Measurements from ENCODE around the gene MBD2.

The MBD2 gene

DNA sequence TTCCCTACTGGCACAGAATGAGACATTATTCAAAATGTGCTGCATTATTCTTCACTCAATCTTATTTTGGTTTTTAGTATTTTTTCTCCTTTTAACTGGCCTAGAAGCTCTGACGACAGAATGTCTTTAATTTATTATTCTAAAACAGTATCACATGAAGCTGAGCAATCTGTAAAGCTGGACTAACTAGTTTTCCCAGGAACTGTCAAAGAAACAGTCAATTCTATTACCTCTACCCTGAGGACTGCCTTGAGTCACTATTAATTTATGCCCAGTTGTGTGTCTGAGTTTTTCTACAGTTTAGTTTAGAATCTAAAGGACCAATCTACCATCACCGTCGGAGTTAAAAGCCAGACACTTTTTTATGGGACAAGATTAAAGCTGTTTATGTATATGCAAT, 31.6 kb downstream of the MBD2 start:
- DNase-seq: no peak

GRCh38 chr18:54192415-54192814, 32.1 kb downstream of the MBD2 start:
- DNase-seq: no peak

- no peak for DNase-seq
Observed at GRCh38 chr18:54191352-54191751, 33.1 kb downstream of the MBD2 start.

GRCh38 chr18:54187372-54187771, 37.1 kb downstream of the MBD2 start:
- no peak for DNase-seq

GRCh38 chr18:54184836-54185235, 39.6 kb downstream of the MBD2 start:
- no peak for DNase-seq

- DNase-seq: no peak
Observed at GRCh38 chr18:54183390-54183789, 41.1 kb downstream of the MBD2 start.

DNA sequence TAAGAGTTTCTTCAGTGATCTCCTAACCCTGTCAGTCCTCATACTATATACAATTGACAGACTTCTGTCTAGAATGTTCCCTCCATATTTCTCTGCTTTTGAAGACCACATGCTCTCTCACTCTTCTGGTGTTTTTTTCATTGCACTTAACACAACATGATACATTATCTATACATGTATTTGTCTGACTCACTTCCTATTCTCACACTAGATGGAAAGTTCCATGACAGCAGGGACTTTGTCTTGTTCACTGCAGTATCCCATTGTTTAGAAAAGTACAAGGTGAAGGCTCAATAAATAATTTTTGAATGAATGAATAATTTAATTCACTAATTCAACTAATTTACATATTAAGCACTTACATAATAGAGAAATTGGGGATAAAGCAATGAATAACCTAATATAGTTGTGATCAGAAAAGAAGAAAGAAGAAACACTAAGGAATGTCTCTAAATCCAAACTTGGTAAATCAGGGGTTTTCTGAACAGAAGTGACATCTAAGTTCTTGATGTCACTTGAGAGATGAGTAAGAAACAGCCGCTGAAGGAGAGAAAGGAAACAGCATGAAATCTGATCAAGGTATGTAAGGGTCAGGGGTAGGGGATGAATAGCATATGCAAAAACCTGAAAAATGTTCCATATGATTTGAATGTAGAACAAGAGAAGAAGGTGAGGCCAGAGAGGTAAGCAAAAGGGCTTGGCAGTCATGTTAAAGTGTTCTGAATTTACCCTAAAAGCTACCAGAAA, 42.4 kb downstream of the MBD2 start:
- no peak for DNase-seq

GRCh38 chr18:54173980-54174630, 50.4 kb downstream of the MBD2 start:
- DNase-seq: no peak

DNA sequence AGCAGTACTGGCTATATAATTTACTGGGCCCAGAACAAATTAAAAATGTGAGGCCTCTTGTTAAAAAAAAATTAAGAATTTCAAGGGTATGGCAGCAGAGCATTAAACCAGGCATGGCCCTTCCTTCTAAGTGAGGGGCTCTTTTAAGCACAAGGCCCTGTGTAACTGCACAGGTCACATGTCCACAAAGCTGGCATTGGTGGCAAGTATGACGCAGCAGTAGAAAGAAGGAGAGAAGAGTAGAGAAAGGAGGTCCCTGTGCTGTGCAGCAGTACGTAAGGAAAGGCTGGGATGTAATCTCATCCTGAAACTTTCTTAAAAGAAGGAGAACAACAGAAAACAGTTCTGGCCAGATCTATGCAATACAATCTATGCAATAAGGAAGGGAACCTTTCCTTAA, 51.2 kb downstream of the MBD2 start:
- no peak for DNase-seq

- DNase-seq: no peak
Observed at GRCh38 chr18:54169431-54170403, 54.8 kb downstream of the MBD2 start.

GRCh38 chr18:54165450-54165849, 59.0 kb downstream of the MBD2 start:
- DNase-seq: no peak

GRCh38 chr18:54163453-54163852, 61.0 kb downstream of the MBD2 start:
- no peak for DNase-seq

DNA sequence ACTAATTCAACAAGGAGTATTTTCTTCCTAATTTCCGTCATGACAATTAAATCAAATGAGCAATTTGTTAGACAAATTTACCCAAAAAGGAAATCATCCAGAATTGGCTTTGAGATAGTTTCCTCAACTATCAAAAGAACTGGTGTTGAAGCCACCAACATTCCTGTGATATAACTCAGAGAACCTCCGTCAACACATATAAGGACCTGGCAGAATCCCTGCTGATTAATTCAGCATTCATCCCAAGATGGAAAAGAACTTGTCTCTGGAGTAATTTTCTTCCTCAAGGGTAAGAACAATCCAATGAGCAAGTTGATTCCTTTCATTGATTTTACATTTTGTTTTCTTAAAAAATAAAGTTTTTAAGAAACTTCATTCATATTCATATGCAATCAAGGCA, 62.0 kb downstream of the MBD2 start:
- no peak for DNase-seq

GRCh38 chr18:54161267-54161666, 63.2 kb downstream of the MBD2 start:
- no peak for DNase-seq

DNA sequence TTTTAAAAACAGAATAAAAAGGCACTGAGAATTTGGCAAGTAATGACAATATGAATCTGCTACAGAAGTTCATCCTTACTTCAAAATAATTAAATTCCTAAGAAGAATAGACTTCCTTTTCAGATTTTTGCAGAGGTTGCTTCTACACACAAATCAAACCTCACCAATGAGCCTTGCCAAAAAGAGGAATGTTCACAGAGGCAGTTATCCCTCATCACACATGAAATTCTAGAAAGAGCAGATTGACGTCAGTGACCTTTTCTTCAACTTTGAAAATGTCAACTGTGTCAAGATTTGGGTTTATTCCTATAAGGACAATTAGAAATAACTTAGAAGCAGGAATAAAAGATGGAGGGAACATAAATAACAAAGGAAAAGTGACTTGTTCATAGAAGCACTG, 64.6 kb downstream of the MBD2 start:
- DNase-seq: no peak

DNA sequence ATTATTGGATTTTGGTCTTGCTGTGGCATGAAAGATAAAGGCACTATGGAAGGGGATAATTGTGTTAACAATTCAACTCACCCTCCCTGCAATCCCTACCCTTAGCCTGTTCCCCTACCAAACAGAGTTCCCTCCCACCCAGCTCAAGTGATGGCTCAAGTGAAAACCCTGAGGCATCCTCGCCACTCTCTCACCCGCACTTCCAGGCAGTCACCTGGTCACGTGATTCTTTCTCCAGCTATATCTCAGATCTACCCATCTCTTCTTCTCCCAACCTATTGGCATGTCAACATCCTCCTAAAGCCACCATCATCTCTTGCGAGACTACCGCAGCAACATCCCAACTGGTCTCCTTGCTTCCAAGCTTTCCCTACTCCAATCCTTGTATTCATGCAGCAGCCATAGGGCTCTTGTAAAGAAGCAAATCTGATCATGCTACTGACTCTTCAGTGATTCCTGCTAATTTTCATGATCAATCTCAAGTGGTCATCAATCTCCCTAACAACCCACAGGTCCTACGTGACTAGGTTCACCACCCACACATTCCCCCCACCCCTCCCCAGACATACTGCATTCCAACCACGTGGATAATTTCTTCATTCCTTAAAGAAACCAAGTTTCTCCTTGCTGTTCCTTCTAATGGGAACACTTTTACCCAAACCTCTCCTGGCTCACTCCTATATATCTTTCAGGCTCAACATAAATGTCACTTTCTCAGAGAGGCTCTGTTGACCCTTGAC, 66.7 kb downstream of the MBD2 start:
- no peak for DNase-seq

GRCh38 chr18:54155412-54155811, 69.1 kb downstream of the MBD2 start:
- no peak for DNase-seq

DNA sequence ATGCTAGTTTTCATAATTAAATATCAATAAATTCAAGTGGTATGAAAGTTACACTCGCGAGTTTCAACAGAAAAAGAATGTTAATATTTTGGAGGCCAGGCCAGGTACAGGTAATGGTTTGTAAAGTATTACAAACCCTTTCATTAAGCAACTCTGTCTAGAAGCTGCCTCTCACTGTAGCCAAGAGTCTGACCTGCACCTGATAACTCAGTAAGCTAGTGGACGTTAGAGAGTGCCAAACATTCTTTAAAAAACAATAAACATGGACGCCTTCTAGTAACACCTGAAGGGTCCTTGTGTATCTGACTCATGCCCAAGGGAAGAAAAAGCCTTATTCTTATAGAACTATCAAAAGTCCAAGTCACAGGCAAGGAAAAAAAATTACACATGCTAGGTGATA, 70.2 kb downstream of the MBD2 start:
- DNase-seq: no peak

GRCh38 chr18:54151376-54151775, 73.1 kb downstream of the MBD2 start:
- DNase-seq: no peak

DNA sequence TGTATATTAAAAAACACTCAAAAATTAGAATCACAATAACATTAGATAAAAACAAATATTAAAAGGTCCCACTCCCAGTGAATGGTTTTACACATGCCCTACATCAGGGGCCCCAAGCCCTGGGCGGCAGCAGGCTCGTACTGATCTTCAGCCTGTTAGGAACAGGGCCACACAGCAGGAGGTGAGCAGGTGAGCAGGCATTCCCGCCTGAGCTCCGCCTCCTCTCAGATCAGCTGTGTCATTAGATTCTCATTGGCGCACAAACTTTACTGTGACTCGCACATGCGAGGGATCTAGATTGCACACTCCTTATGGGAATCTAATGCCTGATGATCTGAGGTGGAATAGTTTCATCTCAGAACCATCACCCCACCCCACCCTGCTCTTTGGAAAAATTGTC, 74.2 kb downstream of the MBD2 start:
- no peak for DNase-seq

DNA sequence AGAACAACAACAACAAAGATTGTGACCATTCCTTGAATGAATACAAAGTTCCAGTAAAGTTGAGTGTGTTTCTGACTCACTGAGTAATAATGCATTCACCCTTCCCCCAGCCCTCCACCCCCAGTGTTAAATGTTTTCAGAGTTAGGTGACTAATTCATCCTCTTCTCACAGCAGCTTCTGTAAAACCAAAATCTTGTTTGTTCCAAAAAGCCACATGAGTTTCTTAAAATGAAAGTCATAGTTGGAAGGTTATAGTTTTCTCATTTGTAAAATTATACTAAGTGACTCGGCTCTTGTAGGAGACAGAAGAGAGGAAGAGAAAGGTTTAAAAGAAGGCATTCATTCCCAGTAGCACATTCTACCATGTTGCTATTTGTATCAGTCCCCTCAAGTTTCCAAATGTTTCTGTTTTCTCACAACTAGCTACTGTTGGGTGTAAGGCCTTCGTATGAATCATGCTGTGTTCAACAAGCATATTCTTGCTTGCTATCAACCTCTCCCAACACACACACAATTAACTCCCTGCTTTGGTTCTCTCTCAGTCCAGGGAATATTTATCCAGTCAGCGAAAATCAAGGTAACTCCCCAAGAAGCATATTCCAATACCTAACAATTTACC, 75.3 kb downstream of the MBD2 start:
- peak; percentile 67 for DNase-seq

GRCh38 chr18:54148678-54149077, 75.8 kb downstream of the MBD2 start:
- no peak for DNase-seq
